Endothelial cell (in vitro differentiated cells): ENCODE measurements around the gene SLC16A7. TPM values are rescaled to one million over a fixed set of nuclear protein-coding genes. Genes with fewer than 3 reads are reported as not detected.

Source experiments
- DNase-seq: peaks from one replicate; pipeline ENCODE4 v3.0.0; 2021; ENCODE audit warnings: low spot score
- H3K27ac Mint-ChIP-seq: one replicate; pipeline ENCODE4 v1.8.0; 2021; ENCODE audit warnings: mixed read lengths, inconsistent platforms; ENCODE audit not compliant: unreplicated experiment
- H3K27me3 Mint-ChIP-seq: one replicate; pipeline ENCODE4 v1.8.0; 2021; ENCODE audit warnings: mild to moderate bottlenecking, moderate library complexity, mixed read lengths, inconsistent platforms; ENCODE audit not compliant: unreplicated experiment
- H3K36me3 Mint-ChIP-seq: one replicate; pipeline ENCODE4 v1.8.0; 2021; ENCODE audit warnings: mild to moderate bottlenecking, low read depth, mixed read lengths, inconsistent platforms; ENCODE audit not compliant: unreplicated experiment
- H3K4me1 Mint-ChIP-seq: one replicate; pipeline ENCODE4 v1.8.0; 2021; ENCODE audit warnings: mild to moderate bottlenecking, mixed read lengths, inconsistent platforms; ENCODE audit not compliant: unreplicated experiment
- H3K4me3 Mint-ChIP-seq: one replicate; pipeline ENCODE4 v1.8.0; 2021; ENCODE audit warnings: mild to moderate bottlenecking, mixed read lengths, inconsistent platforms; ENCODE audit not compliant: unreplicated experiment
- H3K9me3 Mint-ChIP-seq: one replicate; pipeline ENCODE4 v1.8.0; 2021; ENCODE audit warnings: mixed read lengths, inconsistent platforms; ENCODE audit not compliant: unreplicated experiment
- total RNA-seq: library from RNA; stranded (reverse); fragmentation: NEBNext Ultra II Directional; extraction: Animal tissue kit (Norgen Biotek cat#: 25700); gene quantifications from one replicate; pipeline ENCODE4 v1.2.1, GENCODE V29; 2021; ENCODE audit not compliant: unreplicated experiment
- TF ChIP-seq, protein P1 (sequence below): fragments of 200-600 bp; sonication (generic); IDR thresholded peaks from one replicate; pipeline ENCODE4 v1.5.0; 2021; ENCODE audit warnings: antibody characterized with exemption; ENCODE audit not compliant: unreplicated experiment

Gene SLC16A7
- total RNA-seq, 1 donor from 2014 or later = 14.6 TPM

DNA sequence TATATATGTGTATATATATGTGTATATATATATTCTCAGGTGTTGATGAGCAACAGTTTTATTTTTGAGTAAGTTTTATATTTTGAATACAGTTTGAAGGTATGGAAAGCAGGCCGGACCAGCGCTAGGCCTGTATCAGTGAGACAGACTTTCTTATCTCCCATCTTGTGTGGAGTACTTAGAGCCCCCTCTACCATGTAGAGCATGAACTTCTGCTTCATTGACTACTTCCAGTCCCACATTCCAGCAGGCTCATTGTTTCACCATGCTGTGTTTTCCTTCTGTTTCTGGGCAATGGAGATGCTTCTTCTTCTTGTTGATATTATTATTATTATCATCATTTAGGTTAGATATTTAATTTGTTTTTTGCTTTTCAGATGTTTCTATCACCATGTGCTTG lies 76.4 kb downstream of the SLC16A7 start:
- TF ChIP-seq, protein P1, sequence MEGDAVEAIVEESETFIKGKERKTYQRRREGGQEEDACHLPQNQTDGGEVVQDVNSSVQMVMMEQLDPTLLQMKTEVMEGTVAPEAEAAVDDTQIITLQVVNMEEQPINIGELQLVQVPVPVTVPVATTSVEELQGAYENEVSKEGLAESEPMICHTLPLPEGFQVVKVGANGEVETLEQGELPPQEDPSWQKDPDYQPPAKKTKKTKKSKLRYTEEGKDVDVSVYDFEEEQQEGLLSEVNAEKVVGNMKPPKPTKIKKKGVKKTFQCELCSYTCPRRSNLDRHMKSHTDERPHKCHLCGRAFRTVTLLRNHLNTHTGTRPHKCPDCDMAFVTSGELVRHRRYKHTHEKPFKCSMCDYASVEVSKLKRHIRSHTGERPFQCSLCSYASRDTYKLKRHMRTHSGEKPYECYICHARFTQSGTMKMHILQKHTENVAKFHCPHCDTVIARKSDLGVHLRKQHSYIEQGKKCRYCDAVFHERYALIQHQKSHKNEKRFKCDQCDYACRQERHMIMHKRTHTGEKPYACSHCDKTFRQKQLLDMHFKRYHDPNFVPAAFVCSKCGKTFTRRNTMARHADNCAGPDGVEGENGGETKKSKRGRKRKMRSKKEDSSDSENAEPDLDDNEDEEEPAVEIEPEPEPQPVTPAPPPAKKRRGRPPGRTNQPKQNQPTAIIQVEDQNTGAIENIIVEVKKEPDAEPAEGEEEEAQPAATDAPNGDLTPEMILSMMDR = no peak
- no peak for DNase-seq
- Mint-ChIP-seq H3K27me3 (peaks cover 2% of the 10 kb centered on the region), H3K4me1 (no peaks in the 10 kb centered on the region), H3K9me3 (peaks cover 10% of the 10 kb centered on the region), H3K36me3 (peaks cover 17% of the 10 kb centered on the region), H3K4me3 (no peak overlapping the region), H3K27ac (no peak overlapping the region)

DNA sequence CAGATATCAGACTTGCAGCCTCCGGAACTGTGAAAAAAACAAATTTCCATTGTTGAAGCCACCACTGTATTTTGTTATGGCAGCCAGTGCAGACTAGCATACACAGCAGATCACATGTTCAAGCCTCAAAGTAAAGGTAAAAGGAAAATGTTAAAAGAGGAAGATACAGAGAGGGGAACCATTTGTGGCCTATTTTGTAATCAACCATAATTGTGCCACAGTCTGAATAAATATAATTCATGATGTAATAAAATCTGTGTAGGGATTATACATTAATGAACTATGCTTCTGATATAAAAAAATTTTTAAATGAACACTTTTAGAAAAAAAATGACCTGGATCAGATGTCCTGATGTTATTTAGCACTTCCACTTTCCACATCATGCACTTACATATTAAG lies 79.6 kb downstream of the SLC16A7 start:
- Mint-ChIP-seq H3K27me3 (peaks cover 2% of the 10 kb centered on the region), H3K27ac (no peak overlapping the region), H3K36me3 (peaks cover 7% of the 10 kb centered on the region), H3K9me3 (no peaks in the 10 kb centered on the region), H3K4me1 (no peaks in the 10 kb centered on the region), H3K4me3 (no peak overlapping the region)
- TF ChIP-seq, protein P1 = no peak
- no peak for DNase-seq

DNA sequence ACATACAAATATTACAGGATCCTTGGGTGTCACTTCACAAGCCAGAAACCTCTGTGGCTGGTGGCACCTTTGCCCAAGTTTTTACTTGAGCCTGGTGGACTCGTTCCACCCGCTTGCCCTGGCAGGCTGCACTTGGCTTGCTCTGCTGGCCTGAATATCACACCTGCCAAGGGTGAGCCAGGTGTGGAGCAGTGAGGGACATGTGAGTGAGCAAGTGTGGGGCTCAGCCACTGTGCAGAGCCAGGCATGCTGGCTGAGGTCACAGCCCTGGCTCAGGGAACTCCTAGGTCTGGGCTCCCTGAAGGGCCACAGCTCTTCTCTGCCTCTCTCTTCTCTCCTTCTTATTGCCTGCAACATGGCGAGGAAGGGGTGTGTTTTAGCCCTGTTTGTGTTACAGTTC lies 82.0 kb downstream of the SLC16A7 start:
- Mint-ChIP-seq H3K27me3 (no peaks in the 10 kb centered on the region), H3K36me3 (peaks cover 7% of the 10 kb centered on the region), H3K4me1 (no peaks in the 10 kb centered on the region), H3K9me3 (no peaks in the 10 kb centered on the region), H3K27ac (no peak overlapping the region), H3K4me3 (no peak overlapping the region)
- TF ChIP-seq, protein P1 = no peak
- no peak for DNase-seq

DNA sequence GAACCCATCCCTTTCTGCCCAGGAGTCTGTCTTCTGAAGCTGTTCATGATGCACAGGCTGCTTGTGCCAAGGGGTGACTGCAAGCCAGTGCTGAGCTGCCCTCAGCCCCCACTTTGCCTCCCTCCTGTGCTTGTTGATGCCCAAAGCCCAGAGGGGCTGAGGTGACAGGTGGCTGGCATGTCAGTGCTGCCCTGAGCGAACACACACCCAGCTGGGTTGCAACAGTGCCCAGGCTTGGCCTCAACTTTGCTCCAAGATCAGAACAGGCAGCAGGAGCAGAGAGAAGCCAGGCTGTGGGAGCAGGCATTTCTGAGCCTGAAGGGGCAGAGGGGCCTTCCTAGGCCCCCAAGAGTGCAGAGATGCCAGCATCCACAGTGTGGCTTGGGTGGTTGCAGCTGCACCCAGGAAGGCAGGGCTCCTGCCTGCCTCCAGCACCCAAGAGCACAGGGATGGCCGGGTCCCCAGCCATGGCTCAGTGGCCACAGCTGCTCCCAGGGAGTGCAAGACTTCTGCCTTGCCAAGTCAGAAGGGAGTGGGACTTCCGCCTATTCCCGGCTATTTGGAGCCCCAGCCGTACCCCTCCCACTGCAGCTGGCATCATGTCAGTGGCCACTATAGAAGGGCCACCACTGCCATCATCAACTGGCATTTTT lies 83.1 kb downstream of the SLC16A7 start:
- TF ChIP-seq, protein P1 = no peak
- no peak overlapping the region for H3K4me3 Mint-ChIP-seq
- H3K9me3 Mint-ChIP-seq = no peaks in the 10 kb centered on the region
- no peak for DNase-seq
- no peaks in the 10 kb centered on the region for H3K27me3 Mint-ChIP-seq
- no peaks in the 10 kb centered on the region for H3K4me1 Mint-ChIP-seq
- H3K36me3 Mint-ChIP-seq = peaks cover 7% of the 10 kb centered on the region
- no peak overlapping the region for H3K27ac Mint-ChIP-seq

DNA sequence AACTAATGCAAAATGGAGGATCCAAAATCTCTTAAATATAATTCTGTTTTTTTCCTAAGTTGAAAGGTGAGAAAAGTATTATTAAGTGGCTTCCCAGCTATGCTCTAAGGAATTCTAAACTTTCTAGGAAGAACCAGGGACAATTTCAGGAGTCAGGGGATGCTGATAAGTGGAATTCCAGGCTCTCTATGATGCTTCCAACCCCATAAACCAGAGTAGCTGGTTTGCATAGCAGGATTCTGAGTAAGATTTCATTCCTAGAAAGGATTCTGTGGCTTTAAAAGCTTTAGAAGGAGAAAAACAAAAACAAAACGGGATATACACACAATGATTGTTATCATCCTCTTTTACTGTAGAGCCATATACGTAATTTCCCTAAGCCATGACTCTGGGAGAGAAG lies 93.9 kb downstream of the SLC16A7 start:
- Mint-ChIP-seq H3K36me3 (no peaks in the 10 kb centered on the region), H3K4me3 (no peak overlapping the region), H3K4me1 (no peaks in the 10 kb centered on the region), H3K27me3 (no peaks in the 10 kb centered on the region), H3K27ac (no peak overlapping the region), H3K9me3 (no peaks in the 10 kb centered on the region)
- DNase-seq = no peak
- TF ChIP-seq, protein P1 = no peak
